EH (cell line): ENCODE data around the gene NUTF2.
A peak's percentile ranks its signal among the peaks of the same experiment; 100 is the strongest.

ENCODE experiments used
- DNase-seq: peaks from one replicate; pipeline ENCODE4 v3.0.0-alpha.2; 2015; ENCODE audit warnings: low read depth

NUTF2 gene

DNA sequence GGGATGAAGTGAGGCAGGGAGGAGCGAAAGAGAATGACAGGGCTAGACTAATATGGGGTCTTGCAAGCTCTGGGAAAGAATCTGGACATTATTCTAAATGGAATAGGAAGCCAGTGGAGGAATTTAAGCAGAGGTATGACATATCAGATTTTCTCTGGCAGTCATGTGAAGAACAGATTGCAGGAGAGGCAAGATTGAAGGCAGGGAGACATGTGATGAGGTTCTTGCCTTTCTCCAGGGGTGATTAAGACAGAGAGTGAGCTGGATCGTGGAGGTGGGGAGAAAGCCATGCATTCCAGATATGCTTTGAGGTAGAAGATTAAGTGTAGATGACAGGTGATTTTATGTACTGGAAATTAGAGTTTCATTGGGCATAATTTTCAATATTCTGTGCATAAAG lies 8.9 kb upstream of the NUTF2 start:
- DNase-seq = no peak

GRCh38 chr16:67841198-67841815 lies 5.4 kb upstream of the NUTF2 start:
- no peak for DNase-seq

GRCh38 chr16:67841816-67842508 lies 4.8 kb upstream of the NUTF2 start, which contains the start of gene THAP11:
TSS of gene THAP11 (plus strand) at chr16:67842320. CDS start at chr16:67842555, 235 bp downstream.
- peak; percentile 93 for DNase-seq

GRCh38 chr16:67842509-67843342 lies 4.0 kb upstream of the NUTF2 start:
- DNase-seq = peak; percentile 59

DNA sequence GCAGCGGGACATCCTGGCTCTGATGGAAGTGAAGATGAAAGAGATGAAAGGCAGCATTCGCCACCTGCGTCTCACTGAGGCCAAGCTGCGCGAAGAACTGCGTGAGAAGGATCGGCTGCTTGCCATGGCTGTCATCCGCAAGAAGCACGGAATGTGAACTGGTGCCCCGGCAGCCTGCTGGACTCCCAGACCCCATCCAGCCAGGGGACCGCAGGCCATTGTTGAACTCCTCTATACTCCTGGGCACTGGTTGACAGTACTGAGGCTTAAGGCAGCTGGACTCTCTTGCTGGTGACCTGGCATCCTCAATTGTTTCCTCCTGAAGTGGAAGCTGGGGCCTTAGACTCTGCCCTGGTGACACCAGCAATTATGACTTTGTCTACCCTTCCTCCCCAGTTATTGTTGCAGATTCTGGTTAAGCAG lies 3.4 kb upstream of the NUTF2 start:
- peak; percentile 58 for DNase-seq

DNA sequence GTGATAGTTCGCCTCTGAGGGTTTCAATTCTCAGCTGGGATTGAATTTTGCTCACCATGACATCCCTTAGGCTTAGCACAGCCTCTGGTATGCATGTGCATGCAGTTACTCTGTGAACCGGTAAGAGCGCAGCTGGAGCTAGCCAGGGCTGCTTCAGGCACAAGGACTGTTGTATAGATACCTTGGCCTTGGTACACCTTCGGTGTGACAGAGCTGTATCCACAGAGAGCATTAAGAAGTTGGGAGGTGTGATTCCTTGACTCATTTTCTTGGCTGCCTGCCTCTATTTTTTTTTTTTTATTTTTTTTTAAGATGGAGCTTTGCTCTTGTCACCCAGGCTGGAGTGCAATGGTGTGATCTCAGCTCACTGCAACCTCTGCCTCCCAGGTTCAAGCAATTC lies 2.2 kb upstream of the NUTF2 start:
- peak; percentile 54 for DNase-seq

DNA sequence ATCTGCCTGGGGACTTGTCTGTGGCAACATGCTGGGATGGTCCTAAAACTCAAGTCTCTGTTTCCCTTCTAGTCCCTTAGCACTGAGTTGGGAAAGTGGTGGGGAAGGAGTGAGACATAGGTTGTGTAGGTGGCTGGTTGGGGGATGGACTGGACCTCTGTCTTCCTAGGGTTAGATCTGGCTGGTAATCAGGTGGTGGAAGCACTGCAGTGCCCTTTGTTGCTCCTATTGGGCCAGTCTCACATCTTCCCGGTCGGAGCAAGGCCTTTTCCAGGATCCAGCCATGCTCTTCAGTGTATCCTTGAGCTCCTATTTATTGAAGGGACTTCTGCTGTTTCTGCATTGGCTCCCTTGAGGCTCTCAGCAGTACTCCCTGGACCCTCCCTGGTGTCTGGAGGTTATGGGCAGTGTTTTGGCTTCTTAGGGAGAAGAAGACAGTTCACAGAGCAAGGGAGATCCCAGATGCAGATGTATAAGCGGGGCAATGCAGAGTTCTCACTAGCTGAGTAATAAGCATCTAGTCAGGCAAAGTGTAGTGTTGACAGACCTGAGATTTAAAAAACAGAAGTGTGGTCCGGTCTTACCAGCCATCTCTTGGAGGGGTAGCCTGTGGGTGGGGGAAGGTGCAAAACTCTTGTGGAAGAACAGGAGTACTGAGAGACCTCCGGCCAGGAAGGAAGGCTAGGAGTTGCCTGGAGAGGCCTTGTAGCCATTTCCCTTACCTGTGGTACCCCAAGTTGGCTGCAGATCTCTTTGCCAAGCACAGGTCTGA lies 1.3 kb upstream of the NUTF2 start:
- DNase-seq = no peak

DNA sequence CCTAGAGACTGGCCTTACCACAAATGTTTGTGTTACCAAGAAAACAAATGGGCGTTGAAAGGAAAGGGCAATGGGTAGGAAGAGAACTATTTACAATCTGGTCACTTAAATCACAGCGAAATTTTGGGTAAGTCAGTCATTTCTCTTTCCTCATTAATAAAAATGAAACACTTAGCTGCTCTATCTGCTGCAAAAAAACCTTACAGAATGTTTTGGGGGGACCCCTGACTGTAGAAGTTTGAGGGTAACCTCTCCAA lies 742 bp upstream of the NUTF2 start:
- no peak for DNase-seq

DNA sequence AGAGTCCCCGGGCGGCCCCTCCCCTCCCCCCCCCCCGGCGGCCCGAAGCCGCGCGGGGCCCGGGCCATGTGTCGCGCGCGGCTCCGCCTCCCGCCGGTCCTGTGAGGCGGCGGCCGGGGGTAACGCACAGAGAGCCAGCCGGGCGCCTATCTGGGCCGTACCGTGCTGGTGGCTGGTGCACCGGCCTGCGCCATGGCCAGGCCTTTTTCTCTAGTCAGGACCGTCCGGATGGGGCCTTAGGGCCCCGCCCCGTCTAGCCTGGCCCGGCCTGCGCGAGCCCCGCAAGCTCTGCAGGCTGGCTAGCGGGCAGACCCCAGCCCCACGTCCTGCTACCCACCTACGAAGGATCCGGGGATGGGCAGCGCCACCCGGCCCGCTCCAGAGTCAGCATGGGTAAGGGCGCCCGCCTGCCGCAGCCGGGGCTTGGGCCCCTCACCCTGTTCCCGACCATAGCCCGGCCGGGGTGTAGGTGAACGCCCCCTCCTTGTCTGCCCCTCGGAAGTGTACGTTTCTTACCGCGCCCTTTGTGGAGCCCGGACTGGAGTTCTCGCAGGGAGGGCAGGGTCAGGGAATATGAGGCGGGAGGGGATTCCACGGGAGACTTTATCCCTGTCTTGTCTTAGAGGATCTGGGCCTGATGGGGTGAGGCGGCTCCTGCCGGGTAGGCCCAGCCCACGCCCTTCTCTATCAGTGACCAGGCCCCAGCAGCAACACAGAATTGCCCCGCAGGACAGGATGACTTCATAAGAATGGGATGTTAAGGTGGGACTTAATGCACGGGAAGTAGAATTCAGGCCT lies 530 bp downstream of the NUTF2 start, which contains the start of gene CENPT:
TSS of gene CENPT (minus strand) at position 630 of the 798 bp plus-strand sequence. CDS start 13,834 bp downstream, outside the sequence.
- peak; percentile 76 for DNase-seq

- no peak for DNase-seq
Observed at GRCh38 chr16:67848118-67848517, 1.4 kb downstream of the NUTF2 start.

DNA sequence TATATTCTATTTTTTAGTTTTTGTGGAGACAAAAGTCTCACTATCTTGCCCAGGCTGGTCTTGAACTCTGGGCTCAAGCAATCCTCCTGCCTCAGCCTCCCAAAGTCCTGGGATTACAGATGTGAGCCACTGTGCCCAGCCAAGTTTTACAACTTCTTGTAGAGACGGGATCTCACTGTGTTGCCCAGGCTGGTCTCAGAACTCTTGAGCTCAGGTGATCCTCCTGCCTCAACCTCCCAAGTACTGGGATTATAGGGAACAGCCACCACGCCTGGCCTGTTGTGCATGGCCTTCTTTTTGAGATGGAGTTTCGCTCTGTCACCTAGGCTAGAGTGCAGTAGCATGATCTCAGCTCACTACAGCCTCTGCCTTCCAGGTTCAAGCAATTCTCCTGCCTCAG lies 6.9 kb downstream of the NUTF2 start:
- no peak for DNase-seq

GRCh38 chr16:67855789-67856188 lies 9.1 kb downstream of the NUTF2 start:
- no peak for DNase-seq

DNA sequence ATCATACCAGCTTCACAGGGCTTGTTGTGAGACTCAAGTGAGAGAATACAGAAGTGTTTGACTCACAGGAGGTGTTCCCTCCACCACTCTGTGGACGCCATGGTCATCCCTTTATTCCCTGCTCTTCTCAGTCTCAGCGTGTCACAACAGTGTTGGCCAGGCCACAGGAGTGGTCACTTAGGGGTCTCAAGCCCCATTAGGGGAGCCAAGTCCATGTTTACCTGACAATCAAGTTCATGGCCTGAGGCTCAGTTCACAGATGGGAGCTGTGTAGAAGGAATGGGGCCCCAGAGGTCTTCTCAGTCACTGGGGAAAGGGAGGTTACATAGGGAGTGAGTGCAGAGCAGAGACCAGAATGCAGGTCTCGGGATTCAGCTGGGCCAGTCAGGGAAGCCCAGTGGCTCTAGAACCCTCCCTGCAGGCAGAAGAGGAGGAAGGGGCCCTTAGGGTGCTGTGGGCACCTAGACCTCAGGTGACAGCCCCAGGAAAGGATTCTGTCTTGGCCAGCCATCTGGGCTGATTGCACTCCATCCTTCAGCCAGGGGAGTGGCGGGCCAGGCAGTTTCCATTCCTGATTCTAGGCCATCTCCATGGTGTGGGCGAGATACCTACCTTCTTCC lies 10.3 kb downstream of the NUTF2 start:
- no peak for DNase-seq

- DNase-seq = peak; percentile 95
Observed at GRCh38 chr16:67857547-67858233, 11.0 kb downstream of the NUTF2 start.

- DNase-seq = no peak
Observed at GRCh38 chr16:67858500-67858899, 11.8 kb downstream of the NUTF2 start.

- peak; percentile 55 for DNase-seq
Observed at GRCh38 chr16:67860589-67861398, 14.1 kb downstream of the NUTF2 start.

- no peak for DNase-seq
Observed at GRCh38 chr16:67861877-67862276, 15.1 kb downstream of the NUTF2 start.

DNA sequence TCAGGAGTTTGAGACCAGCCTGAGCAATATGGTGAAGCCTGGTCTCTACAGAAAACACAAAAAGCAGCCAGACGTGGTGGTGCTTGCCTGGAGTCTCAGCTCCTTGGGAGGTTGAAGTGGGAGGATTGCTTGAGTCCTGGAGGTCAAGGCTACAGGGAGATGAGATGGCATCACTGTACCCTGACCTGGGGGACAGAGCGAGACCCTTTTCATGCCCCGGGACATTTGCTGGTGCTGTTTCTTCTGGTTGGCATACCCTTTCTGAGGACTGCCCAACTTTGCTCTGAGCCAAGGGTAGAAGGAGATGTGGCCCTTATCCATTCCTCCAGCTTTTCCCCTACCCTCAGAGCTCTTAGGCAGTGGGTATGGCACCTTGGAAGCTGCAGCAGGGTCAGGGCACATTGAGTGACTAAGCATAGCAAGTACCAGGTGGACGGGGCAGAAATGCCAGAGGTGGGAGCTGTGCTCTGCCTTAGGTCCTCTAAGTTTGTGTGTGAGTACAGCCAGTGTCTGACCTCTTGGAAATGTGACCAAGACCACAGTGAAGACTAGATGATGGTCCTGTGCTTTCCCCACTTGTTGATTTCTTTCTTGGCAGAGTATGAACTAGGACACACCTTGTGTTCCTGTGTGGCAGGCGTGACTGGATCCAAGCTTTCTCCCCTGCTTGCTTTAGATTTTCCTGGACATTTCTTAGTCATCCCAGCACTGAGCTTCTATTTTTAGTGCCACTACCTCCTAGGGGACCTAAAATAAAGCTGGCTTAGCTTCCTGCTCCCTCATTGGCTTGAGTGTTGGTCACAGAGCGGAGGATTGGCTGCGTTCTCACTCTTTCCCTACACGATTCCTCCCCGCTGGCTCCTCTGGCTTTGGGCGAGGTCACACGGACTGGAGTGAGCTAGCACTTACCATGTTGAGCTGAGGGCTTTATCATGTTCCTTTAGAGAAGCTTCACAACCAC lies 16.2 kb downstream of the NUTF2 start:
- DNase-seq = peak; percentile 71
